ENCODE measurements around the gene C3orf49.

DNA sequence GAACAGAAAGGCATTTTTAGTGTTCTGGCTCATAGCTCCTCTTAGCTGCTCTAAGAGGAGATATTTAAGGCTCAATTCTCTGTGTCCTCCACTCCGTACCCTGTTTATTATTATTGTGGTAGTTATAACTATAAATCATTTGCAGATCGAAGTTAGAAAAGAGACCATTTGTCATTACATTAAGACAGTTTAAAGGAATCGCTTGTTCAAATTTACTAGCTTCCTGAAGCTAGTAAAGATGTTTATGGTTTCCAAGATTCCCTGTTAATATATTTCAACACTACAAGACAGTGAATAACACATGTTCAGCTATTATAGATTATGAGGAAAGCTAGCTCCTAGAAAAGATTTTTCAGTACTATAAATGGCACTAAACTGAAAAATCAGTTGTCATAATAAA lies 57.2 kb downstream of the C3orf49 start:
- TF ChIP-seq CTCF (IDR thresholded peaks at IDR 0.05) (no peak), POLR2A (IDR thresholded peaks at IDR 0.05) (no peak), POLR2AphosphoS5 (IDR thresholded peaks at IDR 0.05) (no peak)
